GM21619 (cell line): ENCODE measurements around the gene PKHD1.

ENCODE experiments used
- ATAC-seq: cut with Tn5 transposase; IDR thresholded peaks from one replicate; pipeline ENCODE4 v1.9.1; 2021; ENCODE audit not compliant: unreplicated experiment

The PKHD1 gene

GRCh38 chr6:52087498-52087999 is at the start of gene PKHD1:
Gene PKHD1, minus strand, starts transcription at chr6:52087613. Its CDS starts 2,680 bp downstream, at chr6:52084933.
- ATAC-seq = no peak

- ATAC-seq = no peak
These were observed 49.6 kb upstream of the PKHD1 start for GRCh38 chr6:52136934-52137467.

GRCh38 chr6:52136055-52136454 is 48.6 kb upstream of the PKHD1 start:
- ATAC-seq = no peak

GRCh38 chr6:52135217-52135616 is 47.8 kb upstream of the PKHD1 start:
- no peak for ATAC-seq

- no peak for ATAC-seq
These were observed 46.6 kb upstream of the PKHD1 start for GRCh38 chr6:52134011-52134410.

- ATAC-seq = no peak
These were observed 45.9 kb upstream of the PKHD1 start for GRCh38 chr6:52133324-52133723.

GRCh38 chr6:52132292-52132691 is 44.9 kb upstream of the PKHD1 start:
- no peak for ATAC-seq

- ATAC-seq = no peak
These were observed 43.0 kb upstream of the PKHD1 start for GRCh38 chr6:52130440-52130839.

GRCh38 chr6:52127957-52128356 is 40.5 kb upstream of the PKHD1 start:
- no peak for ATAC-seq

- ATAC-seq = no peak
These were observed 38.8 kb upstream of the PKHD1 start for GRCh38 chr6:52126231-52126630.

GRCh38 chr6:52125572-52125971 is 38.2 kb upstream of the PKHD1 start:
- ATAC-seq = no peak

GRCh38 chr6:52125139-52125538 is 37.7 kb upstream of the PKHD1 start:
- no peak for ATAC-seq

GRCh38 chr6:52124126-52125121 is 37.0 kb upstream of the PKHD1 start:
- ATAC-seq = no peak

GRCh38 chr6:52123251-52123650 is 35.8 kb upstream of the PKHD1 start:
- ATAC-seq = no peak

GRCh38 chr6:52117352-52117751 is 29.9 kb upstream of the PKHD1 start:
- no peak for ATAC-seq

GRCh38 chr6:52116605-52116948 is 29.2 kb upstream of the PKHD1 start:
- ATAC-seq = no peak

- ATAC-seq = no peak
These were observed 28.6 kb upstream of the PKHD1 start for GRCh38 chr6:52115891-52116604.

GRCh38 chr6:52115145-52115741 is 27.8 kb upstream of the PKHD1 start:
- ATAC-seq = no peak

GRCh38 chr6:52109171-52109571 is 21.8 kb upstream of the PKHD1 start:
- ATAC-seq = no peak

GRCh38 chr6:52108128-52108527 is 20.7 kb upstream of the PKHD1 start:
- ATAC-seq = no peak

GRCh38 chr6:52106994-52107393 is 19.6 kb upstream of the PKHD1 start:
- no peak for ATAC-seq
